Nephron progenitor cell (in vitro differentiated cells): ENCODE results near the gene ZNF512.

ENCODE experiments used
- DNase-seq: peaks from one replicate; pipeline ENCODE4 v3.0.0; 2021
- H3K27ac Mint-ChIP-seq: 2 replicates; pipeline ENCODE4 v1.8.0; 2021; ENCODE audit warnings: mild to moderate bottlenecking, moderate library complexity, mixed read lengths
- H3K27me3 Mint-ChIP-seq: 2 replicates; pipeline ENCODE4 v1.8.0; 2021; ENCODE audit warnings: mild to moderate bottlenecking, low read depth, mixed read lengths; ENCODE audit not compliant: poor library complexity
- H3K36me3 Mint-ChIP-seq: 2 replicates; pipeline ENCODE4 v1.8.0; 2021; ENCODE audit warnings: low read depth, mixed read lengths
- H3K4me1 Mint-ChIP-seq: 2 replicates; pipeline ENCODE4 v1.8.0; 2021; ENCODE audit warnings: mixed read lengths
- H3K4me3 Mint-ChIP-seq: 2 replicates; pipeline ENCODE4 v1.8.0; 2021; ENCODE audit warnings: mild to moderate bottlenecking, moderate library complexity, mixed read lengths
- H3K9me3 Mint-ChIP-seq: 2 replicates; pipeline ENCODE4 v1.8.0; 2021; ENCODE audit warnings: mild to moderate bottlenecking, moderate library complexity, mixed read lengths
- CTCF ChIP-seq: fragments of 200-600 bp; sonication (generic); IDR thresholded peaks from 2 replicates; pipeline ENCODE4 v1.5.0; 2021; ENCODE audit warnings: antibody characterized with exemption

Gene ZNF512

DNA sequence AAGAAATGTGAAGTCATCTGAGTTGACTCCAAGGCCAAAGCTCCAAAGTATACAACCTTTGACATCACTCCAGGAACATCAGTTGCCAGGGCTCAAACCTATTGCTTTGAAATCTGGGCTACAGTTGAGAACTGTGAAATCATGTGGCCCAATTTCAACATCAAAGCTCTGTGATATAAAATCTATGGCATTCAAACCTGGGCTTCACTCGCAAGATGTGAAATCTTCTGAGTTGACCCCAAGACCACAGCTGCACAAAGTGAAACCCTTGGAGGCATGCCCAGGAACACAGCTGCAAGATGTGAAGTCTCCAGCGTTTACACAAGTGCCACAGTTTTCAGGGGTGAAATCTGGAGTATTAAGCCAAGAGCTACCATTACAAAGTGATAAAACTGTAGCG is 9.4 kb upstream of the ZNF512 start:
- Mint-ChIP-seq H3K27me3 (peaks cover 47% of the 10 kb centered on the region), H3K9me3 (peaks cover 79% of the 10 kb centered on the region), H3K36me3 (peaks cover 6% of the 10 kb centered on the region), H3K27ac (no peak overlapping the region), H3K4me1 (no peaks in the 10 kb centered on the region), H3K4me3 (no peak overlapping the region)
- no peak for TF ChIP-seq CTCF
- DNase-seq: no peak

- H3K4me1 Mint-ChIP-seq: peaks cover 26% of the 10 kb centered on the region
- TF ChIP-seq CTCF: no peak
- H3K27me3 Mint-ChIP-seq: peaks cover 49% of the 10 kb centered on the region
- peak overlapping the region; percentile 36 for H3K4me3 Mint-ChIP-seq
- H3K9me3 Mint-ChIP-seq: peaks cover 81% of the 10 kb centered on the region
- H3K27ac Mint-ChIP-seq: no peak overlapping the region
- DNase-seq: no peak
- peaks cover 40% of the 10 kb centered on the region for H3K36me3 Mint-ChIP-seq
Measured at GRCh38 chr2:27581417-27582128, 1.3 kb upstream of the ZNF512 start.

GRCh38 chr2:27582129-27582694 is 630 bp upstream of the ZNF512 start:
- DNase-seq: peak; percentile 1
- peaks cover 46% of the 10 kb centered on the region for H3K36me3 Mint-ChIP-seq
- peaks cover 26% of the 10 kb centered on the region for H3K4me1 Mint-ChIP-seq
- H3K27ac Mint-ChIP-seq: no peak overlapping the region
- H3K27me3 Mint-ChIP-seq: peaks cover 47% of the 10 kb centered on the region
- peak overlapping the region; percentile 97 for H3K4me3 Mint-ChIP-seq
- peaks cover 81% of the 10 kb centered on the region for H3K9me3 Mint-ChIP-seq
- no peak for TF ChIP-seq CTCF

GRCh38 chr2:27583390-27583915 is 611 bp downstream of the ZNF512 start:
- peaks cover 57% of the 10 kb centered on the region for H3K36me3 Mint-ChIP-seq
- TF ChIP-seq CTCF: no peak
- H3K9me3 Mint-ChIP-seq: peaks cover 77% of the 10 kb centered on the region
- H3K27ac Mint-ChIP-seq: peak overlapping the region; percentile 89
- DNase-seq: no peak
- H3K4me3 Mint-ChIP-seq: peak overlapping the region; percentile 97
- H3K27me3 Mint-ChIP-seq: peaks cover 37% of the 10 kb centered on the region
- H3K4me1 Mint-ChIP-seq: peaks cover 26% of the 10 kb centered on the region

GRCh38 chr2:27584597-27584996 is 1.8 kb downstream of the ZNF512 start:
- no peak for DNase-seq
- H3K27ac Mint-ChIP-seq: no peak overlapping the region
- H3K27me3 Mint-ChIP-seq: peaks cover 29% of the 10 kb centered on the region
- peaks cover 70% of the 10 kb centered on the region for H3K9me3 Mint-ChIP-seq
- peaks cover 55% of the 10 kb centered on the region for H3K36me3 Mint-ChIP-seq
- H3K4me3 Mint-ChIP-seq: peak overlapping the region; percentile 97
- H3K4me1 Mint-ChIP-seq: peaks cover 26% of the 10 kb centered on the region
- no peak for TF ChIP-seq CTCF

DNA sequence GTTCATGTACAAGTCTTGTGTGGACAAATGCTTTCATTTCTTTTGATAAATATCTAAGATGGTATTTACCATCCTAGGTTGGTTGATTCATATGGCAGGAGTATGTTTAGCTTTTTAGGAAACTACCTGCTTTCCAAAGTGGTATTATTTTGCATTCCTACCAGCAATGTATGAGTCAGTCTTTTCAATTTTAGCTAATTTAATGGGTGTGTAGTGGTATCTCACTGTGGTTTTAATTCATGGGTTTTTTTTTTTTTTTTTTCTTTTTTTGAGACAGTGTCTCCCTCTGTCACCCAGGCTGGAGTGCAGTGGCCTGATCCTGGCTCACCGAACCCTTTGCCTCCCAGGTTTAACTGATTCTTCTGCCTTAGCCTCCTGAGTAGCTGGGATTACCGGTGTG is 4.2 kb downstream of the ZNF512 start:
- Mint-ChIP-seq H3K9me3 (peaks cover 69% of the 10 kb centered on the region), H3K36me3 (peaks cover 74% of the 10 kb centered on the region), H3K4me3 (no peak overlapping the region), H3K27me3 (peaks cover 5% of the 10 kb centered on the region), H3K27ac (no peak overlapping the region), H3K4me1 (peaks cover 26% of the 10 kb centered on the region)
- no peak for DNase-seq
- TF ChIP-seq CTCF: no peak
